Ishikawa (cell line): ENCODE measurements around the gene CD4.

Experiments
- CEBPB ChIP-seq: IDR thresholded peaks from 2 replicates; pipeline ENCODE4 v1.6.1; 2012
- CREB1 ChIP-seq: IDR thresholded peaks from 2 replicates; pipeline ENCODE4 v1.6.1; 2012; ENCODE audit warnings: low read depth
- EGR1 ChIP-seq: IDR thresholded peaks from 2 replicates; pipeline ENCODE4 v1.6.1; 2012
- EP300 ChIP-seq: IDR thresholded peaks from 2 replicates; pipeline ENCODE4 v1.6.1; 2012; ENCODE audit warnings: borderline replicate concordance
- FOXM1 ChIP-seq: IDR thresholded peaks from 2 replicates; pipeline ENCODE4 v1.6.1; 2012; ENCODE audit warnings: low read depth, borderline replicate concordance
- NFIC ChIP-seq: IDR thresholded peaks from 2 replicates; pipeline ENCODE4 v1.6.1; 2012
- RAD21 ChIP-seq: IDR thresholded peaks from 2 replicates; pipeline ENCODE4 v1.6.1; 2012; ENCODE audit warnings: low read depth
- TAF1 ChIP-seq: IDR thresholded peaks from 2 replicates; pipeline ENCODE4 v1.6.1; 2012; ENCODE audit warnings: low read depth, mild to moderate bottlenecking
- TCF12 ChIP-seq: IDR thresholded peaks from 2 replicates; pipeline ENCODE4 v1.6.1; 2012; ENCODE audit warnings: low read depth
- TEAD4 ChIP-seq: IDR thresholded peaks from 2 replicates; pipeline ENCODE4 v1.6.1; 2012
- YY1 ChIP-seq: IDR thresholded peaks from 2 replicates; pipeline ENCODE4 v1.6.1; 2012; ENCODE audit warnings: low read depth
- ZBTB7A ChIP-seq: IDR thresholded peaks from 2 replicates; pipeline ENCODE4 v1.6.1; 2012; ENCODE audit warnings: low read depth
- TF ChIP-seq, protein P1 (sequence below): IDR thresholded peaks from 2 replicates; pipeline ENCODE4 v1.6.1; 2012; ENCODE audit warnings: low read depth, mild to moderate bottlenecking
- TF ChIP-seq, protein P2 (sequence below): IDR thresholded peaks from 2 replicates; pipeline ENCODE4 v1.6.1; 2012
- TF ChIP-seq, protein P3 (sequence below): IDR thresholded peaks from 2 replicates; pipeline ENCODE4 v1.6.1; 2012

The CD4 gene

DNA sequence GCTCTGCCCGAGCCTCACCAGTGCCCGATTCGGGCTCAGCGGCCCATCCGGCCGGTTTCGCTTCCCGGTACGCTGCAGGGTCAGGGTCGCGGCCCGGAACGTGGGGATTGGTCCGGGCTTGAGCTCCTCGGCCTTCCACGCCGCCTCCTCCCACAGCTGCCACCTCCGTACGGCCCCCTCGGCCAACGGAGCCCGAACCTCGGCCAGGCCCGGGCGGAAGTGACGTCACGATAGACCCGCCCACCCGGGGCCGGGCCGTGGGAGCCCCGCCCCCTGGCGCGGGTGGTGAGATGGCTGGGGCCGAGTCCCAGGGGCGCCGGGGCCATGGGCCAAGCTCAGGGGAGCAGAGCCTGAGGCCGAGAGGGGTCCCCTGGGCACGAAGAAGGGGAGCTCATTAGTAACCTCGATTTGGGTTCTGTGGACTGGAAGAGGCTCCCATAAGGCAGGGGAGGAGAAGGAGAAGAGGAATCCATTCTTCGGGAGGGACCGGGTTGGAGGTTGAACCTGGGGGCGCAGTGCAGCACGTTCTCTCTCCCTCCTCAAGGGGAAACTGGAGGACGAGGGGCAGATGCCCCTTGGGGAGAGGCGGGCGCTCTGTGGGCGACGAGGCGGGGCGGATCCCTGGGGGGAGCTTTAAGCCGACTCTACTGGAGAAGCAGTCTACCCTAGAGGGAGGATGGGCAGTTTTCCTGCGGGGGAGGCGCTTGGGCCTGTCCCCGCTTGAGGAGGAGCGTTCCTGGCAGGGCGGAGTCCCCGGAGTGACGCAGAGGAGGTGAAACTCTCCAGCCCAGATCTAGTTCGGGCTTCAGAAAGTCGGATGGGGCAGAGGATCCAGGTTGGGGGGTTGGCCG, 36.2 kb upstream of the CD4 start, which contains the start of gene MLF2:
Gene MLF2, minus strand, starts transcription at position 221 of the 851 bp plus-strand sequence. CDS start 807 bp downstream, outside the sequence.
- TF ChIP-seq TCF12, result peak; percentile 38
- TF ChIP-seq, protein P1, sequence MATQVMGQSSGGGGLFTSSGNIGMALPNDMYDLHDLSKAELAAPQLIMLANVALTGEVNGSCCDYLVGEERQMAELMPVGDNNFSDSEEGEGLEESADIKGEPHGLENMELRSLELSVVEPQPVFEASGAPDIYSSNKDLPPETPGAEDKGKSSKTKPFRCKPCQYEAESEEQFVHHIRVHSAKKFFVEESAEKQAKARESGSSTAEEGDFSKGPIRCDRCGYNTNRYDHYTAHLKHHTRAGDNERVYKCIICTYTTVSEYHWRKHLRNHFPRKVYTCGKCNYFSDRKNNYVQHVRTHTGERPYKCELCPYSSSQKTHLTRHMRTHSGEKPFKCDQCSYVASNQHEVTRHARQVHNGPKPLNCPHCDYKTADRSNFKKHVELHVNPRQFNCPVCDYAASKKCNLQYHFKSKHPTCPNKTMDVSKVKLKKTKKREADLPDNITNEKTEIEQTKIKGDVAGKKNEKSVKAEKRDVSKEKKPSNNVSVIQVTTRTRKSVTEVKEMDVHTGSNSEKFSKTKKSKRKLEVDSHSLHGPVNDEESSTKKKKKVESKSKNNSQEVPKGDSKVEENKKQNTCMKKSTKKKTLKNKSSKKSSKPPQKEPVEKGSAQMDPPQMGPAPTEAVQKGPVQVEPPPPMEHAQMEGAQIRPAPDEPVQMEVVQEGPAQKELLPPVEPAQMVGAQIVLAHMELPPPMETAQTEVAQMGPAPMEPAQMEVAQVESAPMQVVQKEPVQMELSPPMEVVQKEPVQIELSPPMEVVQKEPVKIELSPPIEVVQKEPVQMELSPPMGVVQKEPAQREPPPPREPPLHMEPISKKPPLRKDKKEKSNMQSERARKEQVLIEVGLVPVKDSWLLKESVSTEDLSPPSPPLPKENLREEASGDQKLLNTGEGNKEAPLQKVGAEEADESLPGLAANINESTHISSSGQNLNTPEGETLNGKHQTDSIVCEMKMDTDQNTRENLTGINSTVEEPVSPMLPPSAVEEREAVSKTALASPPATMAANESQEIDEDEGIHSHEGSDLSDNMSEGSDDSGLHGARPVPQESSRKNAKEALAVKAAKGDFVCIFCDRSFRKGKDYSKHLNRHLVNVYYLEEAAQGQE, result 0 out of 2 replicates have a peak, but pooled peaks have one; percentile 7
- no peak for TF ChIP-seq NFIC
- no peak for TF ChIP-seq TEAD4
- peak; percentile 68 for TF ChIP-seq YY1
- TF ChIP-seq, protein P2, sequence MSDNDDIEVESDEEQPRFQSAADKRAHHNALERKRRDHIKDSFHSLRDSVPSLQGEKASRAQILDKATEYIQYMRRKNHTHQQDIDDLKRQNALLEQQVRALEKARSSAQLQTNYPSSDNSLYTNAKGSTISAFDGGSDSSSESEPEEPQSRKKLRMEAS, result peak; percentile 71
- TF ChIP-seq EP300, result peak; percentile 14; the same call in 1 of the 2 replicates
- TF ChIP-seq ZBTB7A, result peak; percentile 89
- no peak for TF ChIP-seq RAD21
- TF ChIP-seq TAF1, result peak; percentile 92
- peak; percentile 75 for TF ChIP-seq EGR1
- TF ChIP-seq, protein P3, sequence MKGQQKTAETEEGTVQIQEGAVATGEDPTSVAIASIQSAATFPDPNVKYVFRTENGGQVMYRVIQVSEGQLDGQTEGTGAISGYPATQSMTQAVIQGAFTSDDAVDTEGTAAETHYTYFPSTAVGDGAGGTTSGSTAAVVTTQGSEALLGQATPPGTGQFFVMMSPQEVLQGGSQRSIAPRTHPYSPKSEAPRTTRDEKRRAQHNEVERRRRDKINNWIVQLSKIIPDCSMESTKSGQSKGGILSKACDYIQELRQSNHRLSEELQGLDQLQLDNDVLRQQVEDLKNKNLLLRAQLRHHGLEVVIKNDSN, result 0 out of 2 replicates have a peak, but pooled peaks have one; percentile 6
- peak; percentile 74 for TF ChIP-seq CREB1

DNA sequence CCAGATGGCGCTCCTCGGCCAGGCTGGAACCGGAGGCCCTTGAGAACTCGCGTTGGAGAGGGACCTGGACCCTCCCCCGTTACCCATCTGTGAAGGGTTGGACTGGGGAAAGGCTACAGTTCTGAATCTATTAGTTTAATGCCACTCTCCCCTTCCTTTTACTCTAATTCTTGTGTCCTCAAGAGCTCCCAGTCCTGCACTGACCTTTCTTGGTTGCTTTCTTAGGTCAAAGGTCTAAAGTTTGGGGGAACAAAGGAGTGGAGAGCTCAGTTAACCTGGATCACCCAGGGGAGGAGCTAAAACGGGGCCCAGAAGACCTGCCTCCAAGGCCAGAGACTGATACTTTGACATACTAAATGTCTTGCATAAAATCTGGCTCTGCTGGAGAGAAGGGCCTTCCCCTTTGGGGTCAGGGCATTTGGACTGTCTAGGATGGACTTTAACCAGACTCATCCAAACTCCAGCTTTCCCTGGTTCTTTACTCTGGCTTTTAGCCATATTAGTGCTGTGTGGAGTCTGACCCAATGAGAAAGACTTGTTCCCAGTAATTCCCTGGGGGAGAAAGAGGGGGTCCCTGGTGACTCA, 35.5 kb upstream of the CD4 start:
- TF ChIP-seq RAD21 (peak; percentile 99), CREB1 (no peak), YY1 (0 out of 2 replicates have a peak, but pooled peaks have one; percentile 6)

DNA sequence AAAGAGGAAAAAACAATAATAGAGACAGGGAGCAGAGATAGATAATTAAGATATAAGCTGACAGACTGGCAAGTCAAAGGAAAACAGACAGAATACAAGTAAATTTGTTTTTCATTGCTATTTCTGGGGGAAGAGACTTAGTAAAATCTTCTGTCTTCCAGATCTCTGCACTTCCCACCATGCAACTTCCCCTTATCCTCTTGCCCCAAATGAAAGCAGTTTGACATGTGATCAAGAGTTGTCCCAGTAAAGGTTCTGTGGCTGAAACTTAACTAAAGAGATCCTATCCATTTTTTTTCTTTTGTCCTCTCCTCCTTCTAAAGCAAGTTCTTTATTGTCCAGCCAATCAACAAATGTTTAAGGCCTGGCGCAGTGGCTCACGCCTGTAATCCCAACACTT, 34.9 kb upstream of the CD4 start:
- TF ChIP-seq CEBPB (no peak), TEAD4 (no peak), FOXM1 (no peak), NFIC (no peak), RAD21 (no peak), YY1 (no peak), ZBTB7A (no peak), EGR1 (no peak), TAF1 (no peak), TCF12 (no peak)
- TF ChIP-seq, protein P3, result no peak
- TF ChIP-seq, protein P2, result no peak
- TF ChIP-seq, protein P1, result no peak

DNA sequence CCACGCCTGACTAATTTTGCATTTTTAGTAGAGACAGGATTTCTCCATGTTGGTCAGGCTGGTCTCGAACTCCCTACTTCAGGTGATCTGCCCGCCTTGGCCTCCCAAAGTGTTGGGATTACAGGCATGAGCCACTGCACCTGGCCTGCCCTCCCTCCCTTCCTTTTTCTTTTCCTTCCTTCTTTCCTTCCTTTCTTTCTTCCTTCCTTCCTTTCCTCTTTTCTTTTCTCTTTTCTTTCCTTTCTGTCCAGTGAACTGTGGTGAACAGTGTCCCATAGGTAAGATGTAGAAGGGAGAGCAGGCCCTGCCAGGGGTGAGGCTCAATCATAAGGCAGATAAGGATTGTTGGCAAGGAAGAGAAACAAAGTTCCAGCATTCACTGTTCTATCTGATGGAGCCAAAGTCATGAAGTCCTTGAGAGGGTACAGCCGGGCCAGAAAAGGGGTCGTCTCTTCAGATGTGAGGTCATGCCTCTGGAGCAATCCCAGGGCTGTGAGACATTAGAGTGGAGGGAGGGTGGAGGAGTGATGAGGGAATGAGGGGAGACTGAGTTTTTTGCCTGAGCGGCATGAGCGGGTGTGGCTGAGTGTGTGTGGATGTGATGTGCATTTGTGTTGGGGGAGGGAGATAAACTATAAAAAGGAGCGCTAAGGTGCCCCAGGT, 32.2 kb upstream of the CD4 start:
- TF ChIP-seq, protein P2, result no peak
- TF ChIP-seq EP300 (no peak), TCF12 (no peak), TEAD4 (no peak), TAF1 (no peak), CREB1 (no peak), ZBTB7A (no peak), NFIC (no peak), EGR1 (no peak), YY1 (no peak), CEBPB (no peak), RAD21 (no peak), FOXM1 (no peak)
- TF ChIP-seq, protein P1, result no peak
